GM19438 (cell line): ENCODE measurements around the gene RNF220.
"Not testable (repeated sequence)": the region's sequence is repeated elsewhere in the genome, so short reads cannot be mapped to it uniquely, and the experiment has no call there.

Experiments used
- ATAC-seq: cut with Tn5 transposase; IDR thresholded peaks from one replicate; pipeline ENCODE4 v1.9.1; 2021; ENCODE audit warnings: low read depth; ENCODE audit not compliant: unreplicated experiment

The RNF220 gene

GRCh38 chr1:44544960-44545359, 139.9 kb downstream of the RNF220 start:
- ATAC-seq, result no peak

- ATAC-seq, result no peak
Measured at GRCh38 chr1:44545961-44546360, 140.9 kb downstream of the RNF220 start.

- no peak for ATAC-seq
Measured at GRCh38 chr1:44546403-44547053, 141.5 kb downstream of the RNF220 start.

GRCh38 chr1:44547361-44547760, 142.3 kb downstream of the RNF220 start:
- no peak for ATAC-seq

- no peak for ATAC-seq
Measured at GRCh38 chr1:44547837-44548236, 142.8 kb downstream of the RNF220 start.

GRCh38 chr1:44549510-44549909, 144.5 kb downstream of the RNF220 start:
- no peak for ATAC-seq

- no peak for ATAC-seq
Measured at GRCh38 chr1:44553127-44553758, 148.2 kb downstream of the RNF220 start.

GRCh38 chr1:44553771-44554170, 148.7 kb downstream of the RNF220 start:
- no peak for ATAC-seq

GRCh38 chr1:44554706-44555105, 149.7 kb downstream of the RNF220 start:
- ATAC-seq, result no peak

- ATAC-seq, result no peak
Measured at GRCh38 chr1:44557778-44558177, 152.7 kb downstream of the RNF220 start.

GRCh38 chr1:44558883-44559282, 153.8 kb downstream of the RNF220 start:
- ATAC-seq, result no peak

- ATAC-seq, result no peak
Measured at GRCh38 chr1:44559330-44559729, 154.3 kb downstream of the RNF220 start.

- ATAC-seq, result no peak
Measured at GRCh38 chr1:44559913-44560312, 154.9 kb downstream of the RNF220 start.

GRCh38 chr1:44560696-44561095, 155.6 kb downstream of the RNF220 start:
- ATAC-seq, result not testable (repeated sequence)

- no peak for ATAC-seq
Measured at GRCh38 chr1:44565259-44565750, 160.2 kb downstream of the RNF220 start.

- no peak for ATAC-seq
Measured at GRCh38 chr1:44565833-44566232, 160.8 kb downstream of the RNF220 start.

- no peak for ATAC-seq
Measured at GRCh38 chr1:44566281-44567046, 161.4 kb downstream of the RNF220 start.

- no peak for ATAC-seq
Measured at GRCh38 chr1:44568128-44568900, 163.3 kb downstream of the RNF220 start.

GRCh38 chr1:44569491-44569890, 164.4 kb downstream of the RNF220 start:
- ATAC-seq, result no peak

- ATAC-seq, result no peak
Measured at GRCh38 chr1:44571712-44572571, 166.9 kb downstream of the RNF220 start.
